ENCODE data around the gene LDAF1.

The LDAF1 gene

GRCh38 chr16:21130811-21131210 is 27.7 kb upstream of the LDAF1 start:
- no peaks in the 10 kb centered on the region for H3K36me3 ChIP-seq (ENCODE audit: control insufficient read depth in 1 of 2, insufficient read depth in 2 of 2, low read depth in 1 of 2, low read length in 2 of 2)
- no peak overlapping the region for H3K18ac ChIP-seq (ENCODE audit: low read depth in 1 of 2, low read length in 2 of 2)
- H2BK5ac ChIP-seq (ENCODE audit: low read depth, low read length, poor library complexity, severe bottlenecking) = no peak overlapping the region
- no peak overlapping the region for H2AK5ac ChIP-seq (ENCODE audit: low read length, severe bottlenecking)
- H3K27ac ChIP-seq (ENCODE audit: low read length, poor library complexity, severe bottlenecking) = no peak overlapping the region
- DNase-seq = no peak
- no peak overlapping the region for H4K8ac ChIP-seq (ENCODE audit: low read length)
- H3K4ac ChIP-seq (ENCODE audit: low read depth in 1 of 2, low read length in 2 of 2) = no peak overlapping the region
- H3K4me1 ChIP-seq (ENCODE audit: control insufficient read depth, insufficient read depth, low read depth, low read length) = peaks cover 5% of the 10 kb centered on the region
- H3K79me1 ChIP-seq (replicated peaks; ENCODE audit: low read length, poor library complexity, severe bottlenecking) = no peaks in the 10 kb centered on the region
- H3K4me2 ChIP-seq (ENCODE audit: low read length, poor library complexity, severe bottlenecking) = no peak overlapping the region
- no peak overlapping the region for H3K23ac ChIP-seq (ENCODE audit: low read length in 2 of 2)
- H2BK15ac ChIP-seq (ENCODE audit: low read depth, poor library complexity, severe bottlenecking) = no peak overlapping the region
- H3K14ac ChIP-seq (ENCODE audit: low read length in 2 of 2) = no peak overlapping the region
- H3K4me3 ChIP-seq (ENCODE audit: insufficient read depth in 1 of 2, low read depth in 1 of 2, low read length in 2 of 2) = no peak overlapping the region
- H4K91ac ChIP-seq (ENCODE audit: low read length) = no peak overlapping the region
- WGBS = 67% methylated on average over 1 of the region's 3 CpGs
- H3K9me3 ChIP-seq (ENCODE audit: control insufficient read depth, low read length) = no peaks in the 10 kb centered on the region
- H2AFZ ChIP-seq (ENCODE audit: low read depth, low read length) = no peak overlapping the region
- H2BK120ac ChIP-seq (ENCODE audit: low read depth, low read length) = no peak overlapping the region
- H2BK12ac ChIP-seq (ENCODE audit: low read length in 2 of 2) = no peak overlapping the region
- H3K9ac ChIP-seq (ENCODE audit: low read length) = no peak overlapping the region
- H3K27me3 ChIP-seq (ENCODE audit: control insufficient read depth in 1 of 2, insufficient read depth in 1 of 2, low read length in 2 of 2) = peaks cover 5 to 26% of the 10 kb centered on the region in 2 experiments

- Histone ChIP-seq H3K27ac (ENCODE audit: low read length, poor library complexity, severe bottlenecking) (no peak overlapping the region), H3K9me3 (ENCODE audit: control insufficient read depth, low read length) (no peaks in the 10 kb centered on the region), H3K14ac (ENCODE audit: low read length in 2 of 2) (no peak overlapping the region), H3K4me3 (ENCODE audit: insufficient read depth in 1 of 2, low read depth in 1 of 2, low read length in 2 of 2) (no peak overlapping the region), H3K23ac (ENCODE audit: low read length in 2 of 2) (no peak overlapping the region), H2BK15ac (ENCODE audit: low read depth, poor library complexity, severe bottlenecking) (no peak overlapping the region), H2BK12ac (ENCODE audit: low read length in 2 of 2) (no peak overlapping the region), H4K91ac (ENCODE audit: low read length) (no peak overlapping the region), H3K18ac (ENCODE audit: low read depth in 1 of 2, low read length in 2 of 2) (no peak overlapping the region), H2BK120ac (ENCODE audit: low read depth, low read length) (no peak overlapping the region), H3K27me3 (ENCODE audit: control insufficient read depth in 1 of 2, insufficient read depth in 1 of 2, low read length in 2 of 2) (peaks cover 0 to 10% of the 10 kb centered on the region in 2 experiments), H4K8ac (ENCODE audit: low read length) (no peak overlapping the region), H3K36me3 (ENCODE audit: control insufficient read depth in 1 of 2, insufficient read depth in 2 of 2, low read depth in 1 of 2, low read length in 2 of 2) (no peaks in the 10 kb centered on the region), H3K4ac (ENCODE audit: low read depth in 1 of 2, low read length in 2 of 2) (no peak overlapping the region), H3K79me1 (replicated peaks; ENCODE audit: low read length, poor library complexity, severe bottlenecking) (no peaks in the 10 kb centered on the region), H2AK5ac (ENCODE audit: low read length, severe bottlenecking) (no peak overlapping the region), H2AFZ (ENCODE audit: low read depth, low read length) (no peak overlapping the region), H2BK5ac (ENCODE audit: low read depth, low read length, poor library complexity, severe bottlenecking) (no peak overlapping the region), H3K4me1 (ENCODE audit: control insufficient read depth, insufficient read depth, low read depth, low read length) (peaks cover 1% of the 10 kb centered on the region), H3K9ac (ENCODE audit: low read length) (no peak overlapping the region), H3K4me2 (ENCODE audit: low read length, poor library complexity, severe bottlenecking) (no peak overlapping the region)
- 80% methylated on average over 8 of the region's 8 CpGs for WGBS
- no peak for DNase-seq
Measured at GRCh38 chr16:21134053-21134452, 24.4 kb upstream of the LDAF1 start.

- no peak for DNase-seq
- Histone ChIP-seq H3K27ac (ENCODE audit: low read length, poor library complexity, severe bottlenecking) (no peak overlapping the region), H2AK5ac (ENCODE audit: low read length, severe bottlenecking) (no peak overlapping the region), H3K18ac (ENCODE audit: low read depth in 1 of 2, low read length in 2 of 2) (no peak overlapping the region), H3K4ac (ENCODE audit: low read depth in 1 of 2, low read length in 2 of 2) (no peak overlapping the region), H4K91ac (ENCODE audit: low read length) (no peak overlapping the region), H3K4me1 (ENCODE audit: control insufficient read depth, insufficient read depth, low read depth, low read length) (peaks cover 2% of the 10 kb centered on the region), H2BK120ac (ENCODE audit: low read depth, low read length) (no peak overlapping the region), H3K9ac (ENCODE audit: low read length) (no peak overlapping the region), H4K8ac (ENCODE audit: low read length) (no peak overlapping the region), H3K4me2 (ENCODE audit: low read length, poor library complexity, severe bottlenecking) (no peak overlapping the region), H3K23ac (ENCODE audit: low read length in 2 of 2) (no peak overlapping the region), H3K9me3 (ENCODE audit: control insufficient read depth, low read length) (peaks cover 14% of the 10 kb centered on the region), H3K36me3 (ENCODE audit: control insufficient read depth in 1 of 2, insufficient read depth in 2 of 2, low read depth in 1 of 2, low read length in 2 of 2) (no peaks in the 10 kb centered on the region), H2BK15ac (ENCODE audit: low read depth, poor library complexity, severe bottlenecking) (no peak overlapping the region), H3K27me3 (ENCODE audit: control insufficient read depth in 1 of 2, insufficient read depth in 1 of 2, low read length in 2 of 2) (peaks cover 8 to 14% of the 10 kb centered on the region in 2 experiments), H2BK5ac (ENCODE audit: low read depth, low read length, poor library complexity, severe bottlenecking) (no peak overlapping the region), H2BK12ac (ENCODE audit: low read length in 2 of 2) (no peak overlapping the region), H3K79me1 (replicated peaks; ENCODE audit: low read length, poor library complexity, severe bottlenecking) (no peaks in the 10 kb centered on the region), H2AFZ (ENCODE audit: low read depth, low read length) (no peak overlapping the region), H3K14ac (ENCODE audit: low read length in 2 of 2) (no peak overlapping the region), H3K4me3 (ENCODE audit: insufficient read depth in 1 of 2, low read depth in 1 of 2, low read length in 2 of 2) (no peak overlapping the region)
- 61% methylated on average over 5 of the region's 5 CpGs for WGBS
Measured at GRCh38 chr16:21145738-21146137, 12.7 kb upstream of the LDAF1 start.

- Histone ChIP-seq H3K23ac (ENCODE audit: low read length in 2 of 2) (no peak within 1 kb of the TSS), H2BK15ac (ENCODE audit: low read depth, poor library complexity, severe bottlenecking) (no peak within 1 kb of the TSS), H2BK12ac (ENCODE audit: low read length in 2 of 2) (no peak within 1 kb of the TSS), H3K4me2 (ENCODE audit: low read length, poor library complexity, severe bottlenecking) (no peak within 1 kb of the TSS), H4K91ac (ENCODE audit: low read length) (no peak within 1 kb of the TSS), H4K8ac (ENCODE audit: low read length) (no peak within 1 kb of the TSS), H2AK5ac (ENCODE audit: low read length, severe bottlenecking) (no peak within 1 kb of the TSS), H3K36me3 (ENCODE audit: control insufficient read depth in 1 of 2, insufficient read depth in 2 of 2, low read depth in 1 of 2, low read length in 2 of 2) (no peaks in the 10 kb centered on the region), H3K9me3 (ENCODE audit: control insufficient read depth, low read length) (no peaks in the 10 kb centered on the region), H3K9ac (ENCODE audit: low read length) (no peak within 1 kb of the TSS), H3K14ac (ENCODE audit: low read length in 2 of 2) (no peak within 1 kb of the TSS), H3K27me3 (ENCODE audit: control insufficient read depth in 1 of 2, insufficient read depth in 1 of 2, low read length in 2 of 2) (peaks cover 4 to 10% of the 10 kb centered on the region in 2 experiments), H3K4me1 (ENCODE audit: control insufficient read depth, insufficient read depth, low read depth, low read length) (peaks cover 3% of the 10 kb centered on the region), H3K4me3 (ENCODE audit: insufficient read depth in 1 of 2, low read depth in 1 of 2, low read length in 2 of 2) (no peak within 1 kb of the TSS), H3K79me1 (replicated peaks; ENCODE audit: low read length, poor library complexity, severe bottlenecking) (no peaks in the 10 kb centered on the region), H2BK120ac (ENCODE audit: low read depth, low read length) (no peak within 1 kb of the TSS), H3K18ac (ENCODE audit: low read depth in 1 of 2, low read length in 2 of 2) (no peak within 1 kb of the TSS), H2AFZ (ENCODE audit: low read depth, low read length) (no peak within 1 kb of the TSS), H3K4ac (ENCODE audit: low read depth in 1 of 2, low read length in 2 of 2) (no peak within 1 kb of the TSS), H2BK5ac (ENCODE audit: low read depth, low read length, poor library complexity, severe bottlenecking) (no peak within 1 kb of the TSS), H3K27ac (ENCODE audit: low read length, poor library complexity, severe bottlenecking) (peak within 1 kb of the TSS; percentile 27)
- no peak for DNase-seq
- 87% methylated on average over 8 of the region's 8 CpGs for WGBS
Measured at GRCh38 chr16:21150375-21151001, 8.0 kb upstream of the LDAF1 start, which contains the start of gene DNAH3. DNAH3 (minus strand) TSS chr16:21150846; CDS start chr16:21150319, 527 bp downstream.
